CD4-positive, alpha-beta T cell treated with Interleukin-2 at 100 ng/mL for 4 hours (primary cell): Measurements from ENCODE around the gene OGFOD3.
A peak's percentile ranks its signal among the peaks of the same experiment; 100 is the strongest.
"Not testable (repeated sequence)": the region's sequence is repeated elsewhere in the genome, so short reads cannot be mapped to it uniquely, and the experiment has no call there.

Experiments used
- DNase-seq: peaks from one replicate; pipeline ENCODE4 v3.0.0-alpha.2; 2020; ENCODE audit warnings: low spot score

The OGFOD3 gene

GRCh38 chr17:82373072-82373452, 45.3 kb downstream of the OGFOD3 start:
- not testable (repeated sequence) for DNase-seq

- DNase-seq, result no peak
Observed at GRCh38 chr17:82372249-82373071, 45.9 kb downstream of the OGFOD3 start.

- DNase-seq, result no peak
Observed at GRCh38 chr17:82371333-82372248, 46.8 kb downstream of the OGFOD3 start, which contains the start of gene UTS2R. Gene UTS2R (plus strand): TSS chr17:82371765. CDS start chr17:82374325, 2,560 bp downstream.

- DNase-seq, result peak; percentile 7
Observed at GRCh38 chr17:82370471-82371332, 47.7 kb downstream of the OGFOD3 start.

- DNase-seq, result no peak
Observed at GRCh38 chr17:82369211-82369610, 49.2 kb downstream of the OGFOD3 start.

GRCh38 chr17:82367724-82368524, 50.5 kb downstream of the OGFOD3 start:
- DNase-seq, result no peak

- no peak for DNase-seq
Observed at GRCh38 chr17:82366749-82367148, 51.6 kb downstream of the OGFOD3 start.

GRCh38 chr17:82365606-82366295, 52.6 kb downstream of the OGFOD3 start:
- no peak for DNase-seq

- no peak for DNase-seq
Observed at GRCh38 chr17:82361885-82362633, 56.3 kb downstream of the OGFOD3 start.

- DNase-seq, result not testable (repeated sequence)
Observed at GRCh38 chr17:82359451-82360074, 58.8 kb downstream of the OGFOD3 start.

- DNase-seq, result no peak
Observed at GRCh38 chr17:82358465-82359350, 59.7 kb downstream of the OGFOD3 start, which contains the start of gene TEX19. Gene TEX19 (plus strand): TSS chr17:82359247. CDS start chr17:82362151, 2,904 bp downstream.

GRCh38 chr17:82357394-82357793, 61.0 kb downstream of the OGFOD3 start:
- no peak for DNase-seq

- no peak for DNase-seq
Observed at GRCh38 chr17:82356845-82357355, 61.5 kb downstream of the OGFOD3 start.

GRCh38 chr17:82355770-82356427, 62.5 kb downstream of the OGFOD3 start:
- DNase-seq, result no peak

GRCh38 chr17:82354804-82355308, 63.5 kb downstream of the OGFOD3 start:
- DNase-seq, result no peak

GRCh38 chr17:82353484-82353883, 64.9 kb downstream of the OGFOD3 start:
- DNase-seq, result no peak
